ENCODE data around the gene CPVL. TPM values are rescaled to one million over a fixed set of nuclear protein-coding genes. Genes with fewer than 3 reads are reported as not detected.

CPVL gene
- total RNA-seq, 1 experiment from 2014 or later: 26.9 TPM

DNA sequence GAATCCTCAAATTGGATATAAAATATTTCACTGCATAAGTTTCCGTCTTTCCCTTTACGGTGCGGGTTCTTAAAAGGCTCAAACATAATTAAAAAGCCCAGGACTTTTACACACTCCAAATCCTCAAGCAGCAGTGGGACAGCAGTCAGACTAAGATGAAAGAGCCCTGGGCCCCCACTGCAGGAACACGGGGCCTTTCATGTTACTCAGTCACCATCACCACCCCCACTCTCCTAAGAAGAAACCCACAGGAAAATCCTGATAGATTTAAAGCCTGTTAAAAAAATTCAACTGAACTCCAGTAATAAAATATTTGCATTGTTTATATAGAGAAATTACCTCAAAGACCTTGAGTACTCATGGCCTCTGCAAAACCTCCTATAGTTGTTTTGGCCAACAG lies 114.2 kb downstream of the CPVL start:
- Histone ChIP-seq H2AK5ac (ENCODE audit: insufficient read length, low read length) (no peak overlapping the region), H2BK12ac (ENCODE audit: insufficient read length, low read depth, low read length) (no peak overlapping the region), H3K79me2 (ENCODE audit: insufficient read depth, low read length) (no peaks in the 10 kb centered on the region), H3K18ac (ENCODE audit: insufficient read length, low read depth, low read length) (no peak overlapping the region), H4K8ac (replicated peaks; ENCODE audit: insufficient read length, low read depth, low read length) (no peak overlapping the region), H2BK5ac (ENCODE audit: insufficient read length, low read length) (no peak overlapping the region), H3K79me1 (ENCODE audit: insufficient read depth, low read depth, low read length, poor library complexity, severe bottlenecking) (no peaks in the 10 kb centered on the region), H2BK20ac (ENCODE audit: low read depth, low read length, poor library complexity, severe bottlenecking) (no peak overlapping the region), H3K4me1 (ENCODE audit: insufficient read depth, low read length) (no peaks in the 10 kb centered on the region), H4K91ac (ENCODE audit: insufficient read length, low read depth, low read length) (no peak overlapping the region), H3T11ph (ENCODE audit: low read length) (no peak overlapping the region), H3K56ac (ENCODE audit: insufficient read length, low read depth, low read length) (no peak overlapping the region), H3K27ac (ENCODE audit: insufficient read length, low read depth, low read length) (no peak overlapping the region), H3K14ac (ENCODE audit: insufficient read depth, low read length) (no peak overlapping the region), H3K27me3 (ENCODE audit: insufficient read depth, low read length) (no peaks in the 10 kb centered on the region), H3K4ac (ENCODE audit: low read depth, low read length) (no peak overlapping the region), H3K23me2 (ENCODE audit: insufficient read length, low read depth, low read length, poor library complexity, severe bottlenecking) (no peaks in the 10 kb centered on the region), H4K5ac (ENCODE audit: insufficient read length, low read depth, low read length) (no peak overlapping the region), H3K4me2 (ENCODE audit: insufficient read depth, insufficient read length, low read length) (no peak overlapping the region), H3K9ac (ENCODE audit: extremely low read depth, insufficient read length, low read length) (no peak overlapping the region), H2BK120ac (ENCODE audit: low read depth, low read length, poor library complexity, severe bottlenecking) (no peak overlapping the region), H4K20me1 (ENCODE audit: control insufficient read depth, insufficient read depth, insufficient read length) (no peaks in the 10 kb centered on the region), H3K9me3 (ENCODE audit: control insufficient read depth, low read depth, low read length) (no peaks in the 10 kb centered on the region), H2AFZ (ENCODE audit: low read length) (no peak overlapping the region), H2BK15ac (ENCODE audit: low read depth, low read length) (no peak overlapping the region), H3K23ac (ENCODE audit: insufficient read length, low read depth, low read length) (no peak overlapping the region)
- no peak for DNase-seq
- Mint-ChIP-seq H3K27me3 (ENCODE audit: low read depth) (no peaks in the 10 kb centered on the region; the same call in 1 of the 2 replicates), H3K27ac (no peak overlapping the region), H3K4me1 (peaks cover 0 to 2% of the 10 kb centered on the region in 2 experiments; a peak in 1 of 4 replicates), H3K36me3 (ENCODE audit: insufficient read depth in 1 of 3, low read depth in 3 of 3) (peaks cover 1 to 12% (median 2%) of the 10 kb centered on the region in 3 experiments; a peak in 6 of 7 replicates), H3K4me3 (no peak overlapping the region), H3K9me3 (peaks cover under 1 to 10% of the 10 kb centered on the region in 2 experiments; a peak in 3 of 5 replicates)
- TF ChIP-seq, protein P1, sequence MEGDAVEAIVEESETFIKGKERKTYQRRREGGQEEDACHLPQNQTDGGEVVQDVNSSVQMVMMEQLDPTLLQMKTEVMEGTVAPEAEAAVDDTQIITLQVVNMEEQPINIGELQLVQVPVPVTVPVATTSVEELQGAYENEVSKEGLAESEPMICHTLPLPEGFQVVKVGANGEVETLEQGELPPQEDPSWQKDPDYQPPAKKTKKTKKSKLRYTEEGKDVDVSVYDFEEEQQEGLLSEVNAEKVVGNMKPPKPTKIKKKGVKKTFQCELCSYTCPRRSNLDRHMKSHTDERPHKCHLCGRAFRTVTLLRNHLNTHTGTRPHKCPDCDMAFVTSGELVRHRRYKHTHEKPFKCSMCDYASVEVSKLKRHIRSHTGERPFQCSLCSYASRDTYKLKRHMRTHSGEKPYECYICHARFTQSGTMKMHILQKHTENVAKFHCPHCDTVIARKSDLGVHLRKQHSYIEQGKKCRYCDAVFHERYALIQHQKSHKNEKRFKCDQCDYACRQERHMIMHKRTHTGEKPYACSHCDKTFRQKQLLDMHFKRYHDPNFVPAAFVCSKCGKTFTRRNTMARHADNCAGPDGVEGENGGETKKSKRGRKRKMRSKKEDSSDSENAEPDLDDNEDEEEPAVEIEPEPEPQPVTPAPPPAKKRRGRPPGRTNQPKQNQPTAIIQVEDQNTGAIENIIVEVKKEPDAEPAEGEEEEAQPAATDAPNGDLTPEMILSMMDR (conservative IDR thresholded peaks at IDR 0.05): no peak
- WGBS (ENCODE audit: extremely low coverage, insufficient read length, low lambda C conversion rate): no CpG with 5 or more reads among the region's 4 CpGs

All from H9 (cell line).